Measurements from ENCODE around the gene TFEB. TPM values are rescaled to one million over a fixed set of nuclear protein-coding genes. Genes with fewer than 3 reads are reported as not detected.

The TFEB gene
- total and polyA plus RNA-seq, 10 of the 15 experiments (the other 5 are each of a cell fraction or from before 2014, with no cell fraction given) = 0.84 to 108 (median 60.8) TPM

GRCh38 chr6:41702089-41702745, 33.2 kb downstream of the TFEB start:
- TF ChIP-seq WRNIP1 (IDR thresholded peaks at IDR 0.05; ENCODE audit: borderline replicate concordance, low read depth, low read length) = no peak
- TF ChIP-seq IKZF2 (IDR thresholded peaks at IDR 0.05) = no peak
- TF ChIP-seq SMAD1 (IDR thresholded peaks at IDR 0.05; ENCODE audit: low read depth, partially characterized antibody) = no peak
- TF ChIP-seq RAD51 (IDR thresholded peaks at IDR 0.05) = no peak
- no peak for TF ChIP-seq IKZF1 (conservative IDR thresholded peaks at IDR 0.05)
- no peak for TF ChIP-seq HSF1 (IDR thresholded peaks at IDR 0.05; ENCODE audit: low read depth, low read length)
- H2AFZ ChIP-seq (ENCODE audit: control insufficient read depth, low read depth, low read length) = no peak overlapping the region
- no peak overlapping the region; the same call in 1 of the 2 replicates for H3K4me3 ChIP-seq
- no TSS peak for BruUV-seq (replicated peaks)
- DNase-seq (ENCODE audit: low read depth, low spot score) (no peak), ATAC-seq (no peak), FAIRE-seq (no peak)
- ChIA-PET CTCF (interaction anchor here (1.1 to 1.2 kb wide), 2 partner anchors 20 to 47 kb away, joined by 3 read pairs; no protein-coding TSS in a partner anchor), POLR2A (interaction anchor here (0.9 kb wide), 1 partner anchor 32 kb away, joined by 3 read pairs; no protein-coding TSS in a partner anchor), RAD21 (ENCODE audit: unreplicated experiment) (interaction anchor here (1.3 kb wide), 1 partner anchor 11 kb away, joined by 4 read pairs; no protein-coding TSS in a partner anchor), SMC1A (ENCODE audit: uncharacterized antibody, unreplicated experiment) (interaction anchor here (0.7 to 1.5 kb wide), 3 partner anchors 18 to 338 kb away, joined by 3 read pairs; no protein-coding TSS in a partner anchor)
- 81% methylated on average over 10 of the region's 10 CpGs for WGBS (ENCODE audit: insufficient coverage, insufficient replicate concordance, low lambda C conversion rate, missing lambda C conversion rate)
- intact Hi-C loops (cut with micrococcal nuclease; ENCODE audit: unreplicated experiment) = loop anchor here (10.0 kb wide), 1 partner anchor 343 kb away; no protein-coding TSS in a partner anchor
- H3K36me3 ChIP-seq (ENCODE audit: control insufficient read depth in 2 of 2, insufficient read depth in 2 of 2, low read length in 1 of 2) = peaks cover 18 to 33% of the 10 kb centered on the region in 2 experiments
- peaks cover 49% of the 10 kb centered on the region for H3K4me1 ChIP-seq (ENCODE audit: control insufficient read depth, insufficient read depth, low read length)
- H3K79me2 ChIP-seq (ENCODE audit: control insufficient read depth, insufficient read depth, low read length) = peaks cover 91% of the 10 kb centered on the region
- H3K27ac ChIP-seq (ENCODE audit: control insufficient read depth, insufficient read depth) = peak overlapping the region; percentile 10; the same call in 1 of the 2 replicates
- H3K27me3 ChIP-seq (replicated peaks in 1 of 2; ENCODE audit: control insufficient read depth in 2 of 2, insufficient read depth in 2 of 2, low read length in 1 of 2) = no peaks in the 10 kb centered on the region
- in situ Hi-C loops (cut with MboI) = no loop called here
- H3K9ac ChIP-seq (ENCODE audit: control insufficient read depth, insufficient read depth, low read length) = no peak overlapping the region
- no peaks in the 10 kb centered on the region for H3K9me3 ChIP-seq (replicated peaks; ENCODE audit: control insufficient read depth, insufficient read depth, low read length)
- H3K4me2 ChIP-seq (ENCODE audit: control insufficient read depth, insufficient read depth) = peak overlapping the region; percentile 80
- no peaks in the 10 kb centered on the region; the same call in 1 of the 2 replicates for H4K20me1 ChIP-seq (ENCODE audit: control insufficient read depth, insufficient read depth)

Measured in GM12878 (cell line).